Memory B cell (primary cell): ENCODE results near the gene ISX.
"Not testable (repeated sequence)": the region's sequence is repeated elsewhere in the genome, so short reads cannot be mapped to it uniquely, and the experiment has no call there.

Source experiments
- ATAC-seq: fragments of 150-1000 bp; cut with Tn5 transposase; 2 replicates; pipeline ENCODE4 v1.10.0; 2021; ENCODE audit warnings: low read depth, mild to moderate bottlenecking, moderate library complexity
- DNase-seq, 2 donors: peaks; one replicate each; pipeline ENCODE4 v3.0.0; 2022; ENCODE audit warnings: low spot score in 2 of 2
- H3K27ac Mint-ChIP-seq: one replicate; pipeline ENCODE4 v1.8.0; 2022; ENCODE audit warnings: mild to moderate bottlenecking, moderate library complexity, mixed read lengths
- H3K27me3 Mint-ChIP-seq: one replicate; pipeline ENCODE4 v1.8.0; 2022; ENCODE audit warnings: mixed read lengths
- H3K36me3 Mint-ChIP-seq: one replicate; pipeline ENCODE4 v1.8.0; 2022; ENCODE audit warnings: mild to moderate bottlenecking, mixed read lengths
- H3K4me1 Mint-ChIP-seq: one replicate; pipeline ENCODE4 v1.8.0; 2022; ENCODE audit warnings: mixed read lengths
- H3K4me3 Mint-ChIP-seq: one replicate; pipeline ENCODE4 v1.8.0; 2022; ENCODE audit warnings: mild to moderate bottlenecking, moderate library complexity, mixed read lengths
- H3K9me3 Mint-ChIP-seq: one replicate; pipeline ENCODE4 v1.8.0; 2022; ENCODE audit warnings: mixed read lengths

The ISX gene

DNA sequence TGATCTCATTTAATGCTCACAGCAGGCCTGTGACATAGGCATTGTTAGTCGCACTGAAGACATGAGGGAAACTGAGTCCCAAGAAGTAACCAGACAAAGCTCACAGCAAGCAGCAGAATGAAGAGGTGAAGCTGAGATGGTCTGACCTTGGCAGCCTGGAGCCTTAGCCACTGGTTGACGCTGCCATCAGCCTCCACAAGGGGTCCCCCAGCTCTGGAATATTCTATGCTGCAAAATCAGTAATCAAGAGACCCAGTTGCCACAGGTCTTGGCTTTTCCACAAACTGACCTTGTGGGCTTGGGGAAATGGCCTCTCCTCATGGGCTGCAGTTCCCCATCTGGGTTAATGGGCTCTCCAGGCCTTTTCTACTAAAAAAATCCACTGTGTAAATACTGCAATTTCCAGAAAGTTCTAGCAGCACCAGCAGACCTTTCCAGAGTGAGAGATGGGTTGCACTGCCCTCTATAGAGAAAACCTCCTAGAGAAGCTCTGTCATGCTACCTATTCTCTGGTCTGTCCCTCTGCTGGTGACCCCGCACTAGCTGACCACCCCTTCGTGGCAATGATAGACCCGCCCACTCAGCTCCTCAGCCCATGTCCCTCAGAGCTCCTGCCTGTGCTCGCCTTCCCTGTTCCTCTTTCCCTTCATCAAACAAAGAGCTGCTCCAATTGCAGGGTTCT, 22.6 kb upstream of the ISX start:
- H3K27me3 Mint-ChIP-seq, result peaks cover 16% of the 10 kb centered on the region
- no peak for ATAC-seq
- DNase-seq, result no peak

DNA sequence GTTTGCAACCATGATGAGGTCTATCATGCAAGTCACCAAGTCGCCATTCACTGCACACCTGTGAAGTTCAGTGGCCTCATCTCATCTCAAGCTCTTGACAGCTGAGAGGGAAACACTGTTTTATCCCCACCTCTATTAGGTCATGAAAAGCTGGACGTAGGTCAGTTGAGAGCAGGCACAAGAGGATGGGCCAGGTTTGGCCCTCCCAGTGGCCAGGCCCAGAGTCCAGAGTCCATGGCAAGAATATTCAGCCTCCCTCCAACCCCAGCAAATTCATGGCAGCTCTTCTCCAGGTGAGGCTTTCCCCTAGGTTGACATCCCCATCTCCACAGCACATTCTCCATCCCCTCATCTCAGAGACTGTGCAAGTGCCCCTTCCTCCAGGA, 22.0 kb upstream of the ISX start:
- Mint-ChIP-seq H3K27ac (no peak overlapping the region), H3K4me1 (no peaks in the 10 kb centered on the region), H3K9me3 (peaks cover 3% of the 10 kb centered on the region), H3K36me3 (no peaks in the 10 kb centered on the region), H3K4me3 (no peak overlapping the region), H3K27me3 (peaks cover 18% of the 10 kb centered on the region)
- no peak for DNase-seq
- ATAC-seq, result no peak

More for the DNA sequence above, 22.6 kb upstream of the ISX start:
- no peak overlapping the region for H3K4me3 Mint-ChIP-seq
- H3K4me1 Mint-ChIP-seq, result no peaks in the 10 kb centered on the region
- peaks cover 3% of the 10 kb centered on the region for H3K9me3 Mint-ChIP-seq
- H3K27ac Mint-ChIP-seq, result no peak overlapping the region
- H3K36me3 Mint-ChIP-seq, result no peaks in the 10 kb centered on the region

GRCh38 chr22:35044607-35045390, 21.2 kb upstream of the ISX start:
- Mint-ChIP-seq H3K4me1 (no peaks in the 10 kb centered on the region), H3K9me3 (peaks cover 3% of the 10 kb centered on the region), H3K36me3 (no peaks in the 10 kb centered on the region), H3K27me3 (peaks cover 21% of the 10 kb centered on the region), H3K27ac (no peak overlapping the region), H3K4me3 (no peak overlapping the region)
- DNase-seq, result no peak
- ATAC-seq, result no peak

GRCh38 chr22:35045451-35045850, 20.5 kb upstream of the ISX start:
- ATAC-seq (no peak), DNase-seq (no peak)
- no peak overlapping the region for H3K4me3 Mint-ChIP-seq
- H3K4me1 Mint-ChIP-seq, result no peaks in the 10 kb centered on the region
- H3K27ac Mint-ChIP-seq, result no peak overlapping the region
- no peaks in the 10 kb centered on the region for H3K36me3 Mint-ChIP-seq
- peaks cover 3% of the 10 kb centered on the region for H3K9me3 Mint-ChIP-seq
- peaks cover 23% of the 10 kb centered on the region for H3K27me3 Mint-ChIP-seq

DNA sequence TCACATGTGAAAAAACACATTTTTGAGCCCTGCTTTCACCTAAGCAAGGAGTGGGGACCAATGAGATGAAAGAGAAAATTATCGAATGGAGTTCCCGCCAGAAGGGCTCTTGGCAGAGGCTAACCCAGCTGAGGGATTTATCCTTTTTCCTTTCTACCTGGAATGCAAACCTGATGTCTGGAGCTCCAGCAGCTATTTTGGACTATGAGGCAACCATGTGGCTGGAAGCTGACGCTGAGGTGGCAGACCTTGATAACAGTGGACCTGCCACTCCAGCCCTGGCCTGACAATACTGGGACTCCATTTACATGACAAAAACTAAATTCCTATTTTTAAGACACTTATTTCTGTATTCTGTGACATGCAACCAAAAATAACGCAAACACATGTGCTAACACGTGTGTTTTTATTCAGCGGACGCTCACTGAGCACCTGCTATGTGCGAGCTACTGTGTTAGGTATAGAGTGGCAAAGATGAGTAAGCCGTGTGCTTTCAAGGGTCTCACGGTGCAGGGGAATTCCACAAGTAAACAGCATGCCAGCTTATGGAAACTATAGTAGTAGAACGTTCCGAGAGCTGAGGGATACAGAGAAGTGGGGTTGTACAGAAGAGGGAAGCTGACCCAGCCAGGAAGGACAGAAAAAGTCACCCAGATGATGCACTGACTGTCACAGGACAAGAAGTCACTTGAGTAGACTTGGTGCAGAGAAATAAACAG, 19.1 kb upstream of the ISX start:
- peaks cover 3% of the 10 kb centered on the region for H3K9me3 Mint-ChIP-seq
- H3K27me3 Mint-ChIP-seq, result peaks cover 23% of the 10 kb centered on the region
- ATAC-seq (no peak), DNase-seq (no peak)
- no peak overlapping the region for H3K4me3 Mint-ChIP-seq
- H3K27ac Mint-ChIP-seq, result no peak overlapping the region
- no peaks in the 10 kb centered on the region for H3K36me3 Mint-ChIP-seq
- H3K4me1 Mint-ChIP-seq, result no peaks in the 10 kb centered on the region

- not testable (repeated sequence) for H3K9me3 Mint-ChIP-seq, DNase-seq, H3K4me3 Mint-ChIP-seq, ATAC-seq, H3K36me3 Mint-ChIP-seq, H3K27ac Mint-ChIP-seq, H3K4me1 Mint-ChIP-seq
- peaks cover 15% of the 10 kb centered on the region for H3K27me3 Mint-ChIP-seq
Observed at GRCh38 chr22:35050038-35050437, 15.9 kb upstream of the ISX start.

DNA sequence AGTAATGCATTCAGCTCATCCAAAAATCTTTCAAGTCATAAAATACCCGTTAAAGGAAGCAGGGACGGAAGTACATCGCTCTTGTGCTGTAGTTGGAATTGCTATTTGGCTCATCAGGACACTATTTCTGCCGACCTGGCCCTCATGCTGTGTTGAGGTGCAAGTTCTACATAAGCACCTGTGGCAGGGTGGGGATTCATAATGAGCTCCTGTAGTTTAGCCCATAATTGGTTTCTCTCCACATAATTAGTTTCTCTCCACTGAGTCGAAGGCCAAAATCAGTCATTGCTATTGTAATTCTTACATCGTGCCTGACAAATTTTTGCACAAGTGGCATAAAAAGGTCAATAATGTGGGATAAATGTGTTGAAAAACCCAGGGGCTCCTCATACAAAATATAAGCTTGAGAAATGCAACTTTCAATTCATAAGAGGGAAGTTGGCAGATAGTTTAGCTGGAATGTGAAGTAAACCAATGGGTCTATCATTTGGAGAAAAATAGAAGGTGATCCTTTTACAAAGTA, 14.9 kb upstream of the ISX start:
- DNase-seq, result no peak
- Mint-ChIP-seq H3K36me3 (no peaks in the 10 kb centered on the region), H3K4me1 (no peaks in the 10 kb centered on the region), H3K27me3 (peaks cover 15% of the 10 kb centered on the region), H3K4me3 (no peak overlapping the region), H3K27ac (no peak overlapping the region), H3K9me3 (peaks cover 3% of the 10 kb centered on the region)
- no peak for ATAC-seq

DNA sequence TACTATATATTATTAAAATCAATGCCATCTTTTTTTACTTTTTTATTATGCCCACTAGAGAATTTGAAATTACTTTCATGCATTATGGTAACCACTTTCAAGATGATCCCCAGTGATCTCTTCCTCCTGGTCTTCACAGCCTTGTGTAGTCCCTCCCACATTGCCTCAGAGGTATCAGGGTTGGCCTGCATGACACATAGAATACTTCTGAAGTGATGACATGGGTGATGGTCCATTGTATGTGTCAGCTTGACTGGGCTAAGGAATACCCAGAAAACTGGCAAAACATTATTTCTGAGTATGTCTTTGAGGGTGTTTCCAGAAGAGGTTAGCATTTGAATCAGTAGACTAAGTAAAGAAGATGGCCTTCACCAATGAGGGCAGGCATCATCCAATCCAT, 14.2 kb upstream of the ISX start:
- no peak overlapping the region for H3K27ac Mint-ChIP-seq
- no peak for DNase-seq
- H3K4me3 Mint-ChIP-seq, result no peak overlapping the region
- no peaks in the 10 kb centered on the region for H3K36me3 Mint-ChIP-seq
- H3K27me3 Mint-ChIP-seq, result peaks cover 15% of the 10 kb centered on the region
- ATAC-seq, result no peak
- no peaks in the 10 kb centered on the region for H3K4me1 Mint-ChIP-seq
- H3K9me3 Mint-ChIP-seq, result peaks cover 3% of the 10 kb centered on the region

- DNase-seq (no peak), ATAC-seq (no peak)
- Mint-ChIP-seq H3K36me3 (no peaks in the 10 kb centered on the region), H3K4me3 (no peak overlapping the region), H3K27me3 (peaks cover 9% of the 10 kb centered on the region), H3K9me3 (no peaks in the 10 kb centered on the region), H3K4me1 (no peaks in the 10 kb centered on the region), H3K27ac (no peak overlapping the region)
Observed at GRCh38 chr22:35053060-35053835, 12.7 kb upstream of the ISX start.

- ATAC-seq (no peak), DNase-seq (no peak)
- Mint-ChIP-seq H3K9me3 (no peaks in the 10 kb centered on the region), H3K4me1 (no peaks in the 10 kb centered on the region), H3K27me3 (peaks cover 7% of the 10 kb centered on the region), H3K4me3 (no peak overlapping the region), H3K27ac (no peak overlapping the region), H3K36me3 (no peaks in the 10 kb centered on the region)
Observed at GRCh38 chr22:35054064-35054463, 11.9 kb upstream of the ISX start.

DNA sequence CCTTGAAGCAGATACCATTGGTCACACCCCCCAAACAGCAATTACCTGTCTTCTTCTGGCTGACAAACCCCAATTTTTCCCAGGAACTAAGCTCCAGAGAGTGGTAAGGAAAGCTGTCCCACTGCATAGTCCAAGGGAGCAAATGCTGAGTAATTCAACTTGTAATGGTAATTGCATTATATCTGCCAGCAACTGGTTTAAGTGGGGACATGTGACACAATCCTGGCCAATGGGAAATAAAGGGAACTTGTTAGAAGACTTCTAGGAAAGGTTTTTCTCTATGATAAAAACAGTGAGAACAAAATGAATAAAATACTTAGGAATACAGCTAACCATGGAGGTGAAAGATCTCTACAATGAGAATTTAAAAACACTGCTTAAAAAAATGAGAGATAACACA, 9.5 kb upstream of the ISX start:
- Mint-ChIP-seq H3K27me3 (peaks cover 3% of the 10 kb centered on the region), H3K36me3 (no peaks in the 10 kb centered on the region), H3K4me3 (no peak overlapping the region), H3K9me3 (peaks cover 4% of the 10 kb centered on the region), H3K4me1 (no peaks in the 10 kb centered on the region), H3K27ac (no peak overlapping the region)
- ATAC-seq, result no peak
- no peak for DNase-seq

GRCh38 chr22:35057155-35057554, 8.8 kb upstream of the ISX start:
- H3K4me1 Mint-ChIP-seq, result no peaks in the 10 kb centered on the region
- DNase-seq (no peak), ATAC-seq (no peak)
- H3K4me3 Mint-ChIP-seq, result no peak overlapping the region
- no peak overlapping the region for H3K27ac Mint-ChIP-seq
- H3K9me3 Mint-ChIP-seq, result peaks cover 4% of the 10 kb centered on the region
- H3K36me3 Mint-ChIP-seq, result no peaks in the 10 kb centered on the region
- peaks cover 3% of the 10 kb centered on the region for H3K27me3 Mint-ChIP-seq

- peaks cover 5% of the 10 kb centered on the region for H3K27me3 Mint-ChIP-seq
- no peak for DNase-seq
- peaks cover 4% of the 10 kb centered on the region for H3K9me3 Mint-ChIP-seq
- H3K4me1 Mint-ChIP-seq, result no peaks in the 10 kb centered on the region
- H3K4me3 Mint-ChIP-seq, result no peak overlapping the region
- no peak overlapping the region for H3K27ac Mint-ChIP-seq
- ATAC-seq, result no peak
- no peaks in the 10 kb centered on the region for H3K36me3 Mint-ChIP-seq
Observed at GRCh38 chr22:35059632-35060031, 6.3 kb upstream of the ISX start.

DNA sequence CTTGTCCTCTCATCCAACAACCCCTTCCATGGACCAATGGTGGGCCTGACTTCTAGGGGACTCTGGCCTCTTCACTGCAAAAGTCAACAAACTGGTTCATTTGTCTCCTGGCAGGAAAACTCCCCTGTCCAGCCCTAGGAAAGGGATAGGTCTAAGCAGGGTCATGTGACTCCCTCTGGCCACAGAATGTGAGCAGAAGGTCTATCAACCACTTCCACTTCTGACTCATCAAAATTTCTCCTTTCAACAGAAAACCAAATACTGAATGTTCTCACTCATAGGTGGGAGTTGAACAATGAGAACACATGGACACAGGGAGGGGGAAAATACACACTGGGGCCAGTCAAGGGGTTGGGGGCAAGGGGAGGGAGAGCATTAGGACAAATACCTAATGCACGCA, 1.3 kb upstream of the ISX start:
- no peaks in the 10 kb centered on the region for H3K36me3 Mint-ChIP-seq

More for the DNA sequence above, 1.3 kb upstream of the ISX start:
- DNase-seq (no peak), ATAC-seq (no peak)
- Mint-ChIP-seq H3K4me1 (no peaks in the 10 kb centered on the region), H3K27ac (no peak overlapping the region), H3K27me3 (peaks cover 7% of the 10 kb centered on the region), H3K4me3 (no peak overlapping the region), H3K9me3 (peaks cover 2% of the 10 kb centered on the region)
